ENCODE results near the gene PALM2AKAP2.

DNA sequence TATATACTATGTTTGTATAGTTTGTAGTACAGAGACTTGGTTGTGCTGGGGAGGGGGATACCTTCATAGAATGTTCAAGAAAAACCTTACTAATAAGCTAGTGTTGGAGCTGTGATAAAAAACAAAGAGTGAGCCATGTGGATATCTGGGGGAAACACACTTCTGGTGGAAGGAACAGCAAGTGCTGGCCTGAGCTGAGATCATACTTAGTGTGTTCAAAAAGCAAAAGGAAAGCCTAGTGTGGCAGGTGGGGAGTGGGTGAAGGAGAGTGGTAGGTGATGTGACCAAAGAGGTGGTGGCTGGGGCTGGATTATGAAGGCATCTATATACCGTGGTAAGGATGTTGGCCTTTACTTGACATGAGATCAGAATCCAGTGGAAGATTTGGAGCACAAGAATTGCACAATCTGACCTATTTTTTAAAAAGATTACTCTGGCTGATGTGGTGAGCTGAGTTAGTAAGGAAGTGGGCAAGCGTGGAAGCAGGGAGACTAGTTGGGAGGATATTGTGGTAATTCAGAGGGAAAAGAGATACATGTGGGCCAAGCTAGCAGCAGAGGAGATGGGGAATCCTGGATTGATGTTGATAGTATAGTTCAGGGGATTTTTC is 26.6 kb downstream of the PALM2AKAP2 start:
- TF ChIP-seq POLR2A (IDR thresholded peaks at IDR 0.05) (no peak), CTCF (IDR thresholded peaks at IDR 0.05) (no peak)

All from lower leg skin (tissue), 3 donors.